ENCODE data around the gene FRS3.

DNA sequence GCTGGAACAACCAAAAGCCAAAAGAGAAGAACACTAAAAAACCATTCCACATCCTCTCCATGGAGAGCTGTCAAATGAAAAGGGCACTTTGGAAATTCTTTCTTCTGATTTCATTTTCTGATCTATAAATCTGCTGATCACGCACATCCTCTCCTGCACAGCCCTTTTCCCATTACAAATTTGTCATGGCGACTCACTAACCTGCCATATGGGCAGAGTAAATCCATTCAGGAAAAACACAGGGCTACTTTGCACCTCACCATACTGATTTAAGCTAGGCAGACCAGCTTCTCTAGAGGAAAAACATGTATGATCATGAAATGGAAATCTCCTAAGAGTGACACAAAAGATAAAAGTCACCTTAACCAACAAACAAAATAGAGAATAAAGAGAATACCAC is 33.8 kb upstream of the FRS3 start:
- no peak for TF ChIP-seq GATA2 (IDR thresholded peaks at IDR 0.05; ENCODE audit: low read depth, low read length)
- TF ChIP-seq GATA3 (IDR thresholded peaks at IDR 0.05; ENCODE audit: low read depth, low read length), result no peak
